Activated T-cell treated with anti-CD3 and anti-CD28 coated beads, Interleukin-2, amount 50 U/mL, for 24 hours (primary cell): ENCODE measurements around the gene CST8.
A peak's percentile ranks its signal among the peaks of the same experiment; 100 is the strongest.

Source experiments
- DNase-seq: peaks from one replicate; pipeline ENCODE4 v3.0.0-alpha.2; 2020
- H3K27ac Mint-ChIP-seq: 2 replicates; pipeline ENCODE4 v1.8.0; 2020; ENCODE audit warnings: mild to moderate bottlenecking, mixed read lengths
- H3K27me3 Mint-ChIP-seq: 2 replicates; pipeline ENCODE4 v1.8.0; 2020; ENCODE audit warnings: mixed read lengths
- H3K36me3 Mint-ChIP-seq: 2 replicates; pipeline ENCODE4 v1.8.0; 2020; ENCODE audit warnings: low read depth, mixed read lengths
- H3K4me1 Mint-ChIP-seq: 2 replicates; pipeline ENCODE4 v1.8.0; 2020; ENCODE audit warnings: low read depth, mixed read lengths
- H3K4me3 Mint-ChIP-seq: 2 replicates; pipeline ENCODE4 v1.8.0; 2020; ENCODE audit warnings: mild to moderate bottlenecking, moderate library complexity, mixed read lengths
- H3K9me3 Mint-ChIP-seq: 2 replicates; pipeline ENCODE4 v1.8.0; 2020; ENCODE audit warnings: mixed read lengths

The CST8 gene, protein sequence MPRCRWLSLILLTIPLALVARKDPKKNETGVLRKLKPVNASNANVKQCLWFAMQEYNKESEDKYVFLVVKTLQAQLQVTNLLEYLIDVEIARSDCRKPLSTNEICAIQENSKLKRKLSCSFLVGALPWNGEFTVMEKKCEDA

DNA sequence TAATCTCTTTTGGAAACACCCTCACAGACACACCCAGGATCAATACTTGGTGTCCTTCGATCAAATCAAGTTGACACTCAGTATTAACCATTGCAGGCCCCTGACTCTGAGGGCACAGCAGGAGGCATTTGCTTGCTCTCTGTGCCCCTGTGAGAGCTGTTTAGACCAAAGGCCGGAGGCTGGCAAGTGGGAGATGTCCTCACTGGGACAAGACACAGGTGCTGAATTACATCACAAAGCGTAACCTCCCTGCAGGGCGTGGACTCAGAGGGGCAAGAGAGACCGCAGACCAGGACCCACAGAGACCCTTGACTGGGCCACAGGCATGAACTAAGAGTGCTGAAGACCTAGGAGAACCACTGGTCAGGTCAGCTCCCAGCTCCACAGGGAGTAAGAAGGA, at the start of gene CST8:
Gene CST8 (plus strand): TSS at position 301 of the 400 bp plus-strand sequence. CDS start 551 bp downstream, outside the sequence.
- Mint-ChIP-seq H3K36me3 (no peaks in the 10 kb centered on the region), H3K4me3 (no peak within 1 kb of the TSS), H3K4me1 (no peaks in the 10 kb centered on the region), H3K9me3 (peaks cover 2% of the 10 kb centered on the region), H3K27ac (no peak within 1 kb of the TSS), H3K27me3 (peaks cover 10% of the 10 kb centered on the region)
- no peak for DNase-seq

DNA sequence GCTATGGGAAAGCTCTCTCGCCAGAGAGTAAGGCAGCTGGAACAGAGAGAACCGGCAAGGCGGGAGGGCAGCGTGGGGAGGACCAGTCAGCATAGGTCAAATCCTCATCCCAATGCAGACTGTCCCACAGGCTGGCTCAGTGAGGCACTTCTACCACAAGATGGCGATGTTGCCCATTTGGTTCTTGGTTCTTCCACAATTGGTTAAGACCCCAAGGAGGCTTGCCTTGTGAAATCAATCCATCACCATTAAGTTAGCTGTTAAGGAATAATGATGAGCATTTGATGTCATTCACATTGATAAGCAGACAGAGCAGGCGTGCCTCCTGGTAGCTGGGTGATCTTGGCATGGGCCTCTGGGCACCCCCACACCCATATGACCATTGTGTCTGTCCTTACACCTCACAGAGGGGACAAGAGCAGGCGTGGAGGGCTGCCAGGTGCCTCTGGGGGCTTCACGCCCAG, 49.0 kb upstream of the CST8 start:
- Mint-ChIP-seq H3K36me3 (no peaks in the 10 kb centered on the region), H3K27me3 (no peaks in the 10 kb centered on the region), H3K27ac (no peak overlapping the region), H3K4me1 (no peaks in the 10 kb centered on the region), H3K9me3 (no peaks in the 10 kb centered on the region), H3K4me3 (no peak overlapping the region)
- peak; percentile 59 for DNase-seq

DNA sequence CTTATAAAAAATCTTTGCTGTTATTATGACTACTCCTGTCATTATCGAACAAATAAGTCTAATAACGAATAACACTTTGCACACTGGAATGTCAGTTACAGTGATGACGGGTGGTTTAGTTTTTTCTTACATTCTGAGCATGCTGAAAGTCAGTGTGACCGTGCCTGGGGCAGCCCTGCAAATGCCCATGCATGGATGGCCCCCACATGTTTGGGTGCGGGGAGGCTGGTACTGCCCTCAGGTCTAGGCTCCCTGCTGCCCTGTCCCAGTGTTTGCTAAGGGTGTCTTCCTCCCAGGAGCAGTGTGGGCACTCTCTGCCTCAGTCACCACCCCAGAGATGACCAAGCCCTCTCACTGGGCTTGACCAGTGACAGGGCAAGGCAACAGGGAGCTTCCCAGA, 48.5 kb upstream of the CST8 start:
- no peak overlapping the region for H3K27ac Mint-ChIP-seq
- no peak for DNase-seq
- H3K4me3 Mint-ChIP-seq: no peak overlapping the region
- H3K36me3 Mint-ChIP-seq: no peaks in the 10 kb centered on the region
- no peaks in the 10 kb centered on the region for H3K4me1 Mint-ChIP-seq
- no peaks in the 10 kb centered on the region for H3K9me3 Mint-ChIP-seq
- no peaks in the 10 kb centered on the region for H3K27me3 Mint-ChIP-seq

DNA sequence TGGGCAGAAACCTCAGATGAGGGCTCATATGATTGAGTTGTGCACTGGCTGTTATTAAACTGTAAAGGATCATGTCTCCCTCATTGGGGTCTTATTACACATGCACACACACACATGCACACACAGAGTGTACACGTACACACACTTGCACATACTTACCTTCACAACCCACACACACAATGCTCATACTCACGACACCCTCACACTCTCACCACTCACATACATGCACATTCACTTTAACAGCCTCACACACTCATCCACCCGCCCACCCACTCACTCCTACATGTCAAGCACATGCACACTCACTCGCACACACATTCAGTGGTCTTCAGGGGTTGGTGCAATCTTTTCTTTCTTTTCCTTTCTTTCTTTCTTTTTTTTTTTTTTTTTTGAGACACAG, 46.1 kb upstream of the CST8 start:
- no peaks in the 10 kb centered on the region for H3K36me3 Mint-ChIP-seq
- no peak overlapping the region for H3K4me3 Mint-ChIP-seq
- H3K27ac Mint-ChIP-seq: no peak overlapping the region
- no peaks in the 10 kb centered on the region for H3K9me3 Mint-ChIP-seq
- no peaks in the 10 kb centered on the region for H3K27me3 Mint-ChIP-seq
- H3K4me1 Mint-ChIP-seq: no peaks in the 10 kb centered on the region
- no peak for DNase-seq

DNA sequence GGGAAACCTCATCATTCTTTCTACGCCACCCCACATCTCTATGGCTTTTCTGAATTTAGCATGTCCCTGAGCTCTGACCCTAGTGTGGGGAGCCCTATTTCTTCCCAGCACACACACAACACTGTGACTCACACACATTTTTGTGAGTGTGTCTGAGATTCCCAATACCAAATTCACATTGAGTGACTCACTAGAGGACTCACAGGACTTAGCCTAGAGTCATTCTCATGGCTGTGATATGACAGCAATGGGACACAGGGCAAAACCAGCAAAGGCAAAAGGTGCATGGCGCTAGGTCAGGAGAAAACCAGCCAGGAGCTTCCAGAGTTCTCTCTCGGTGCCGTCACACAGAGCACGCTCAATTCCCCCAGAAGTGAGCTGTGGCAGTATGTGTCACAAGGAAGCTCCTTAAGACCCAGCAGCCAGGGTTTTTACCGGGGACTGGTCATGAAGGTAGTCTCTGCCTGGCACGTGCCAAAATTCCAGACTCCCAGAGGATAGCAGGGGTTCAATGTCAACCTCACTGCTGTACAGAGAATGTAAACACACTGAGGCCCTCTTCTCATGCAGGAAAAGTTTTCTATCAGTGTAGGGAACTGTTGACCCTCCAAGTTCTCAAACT, 45.2 kb upstream of the CST8 start:
- Mint-ChIP-seq H3K27ac (no peak overlapping the region), H3K9me3 (no peaks in the 10 kb centered on the region), H3K4me3 (no peak overlapping the region), H3K4me1 (no peaks in the 10 kb centered on the region), H3K36me3 (no peaks in the 10 kb centered on the region), H3K27me3 (no peaks in the 10 kb centered on the region)
- DNase-seq: no peak

DNA sequence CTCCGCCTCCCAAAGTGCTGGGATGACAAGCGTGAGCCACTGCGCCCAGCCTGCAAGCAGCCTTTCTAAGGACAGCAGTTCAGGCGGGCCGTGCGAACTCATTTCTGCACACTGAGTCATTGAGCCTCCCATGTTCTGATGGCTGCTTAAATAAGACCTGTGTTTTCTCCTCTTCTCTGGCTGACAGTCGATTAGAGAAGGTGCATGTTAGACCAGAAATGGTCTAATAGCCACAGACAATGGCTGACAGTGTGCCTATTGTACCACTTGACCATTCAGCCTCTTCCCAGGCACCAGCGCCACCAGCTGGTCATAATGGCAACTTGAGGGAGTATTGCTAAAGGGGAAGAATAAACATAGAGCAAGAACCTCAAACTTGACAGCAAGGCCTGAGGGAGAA, 44.4 kb upstream of the CST8 start:
- H3K4me3 Mint-ChIP-seq: no peak overlapping the region
- no peaks in the 10 kb centered on the region for H3K9me3 Mint-ChIP-seq
- H3K36me3 Mint-ChIP-seq: no peaks in the 10 kb centered on the region
- H3K27me3 Mint-ChIP-seq: no peaks in the 10 kb centered on the region
- no peak overlapping the region for H3K27ac Mint-ChIP-seq
- H3K4me1 Mint-ChIP-seq: no peaks in the 10 kb centered on the region
- DNase-seq: peak; percentile 39

DNA sequence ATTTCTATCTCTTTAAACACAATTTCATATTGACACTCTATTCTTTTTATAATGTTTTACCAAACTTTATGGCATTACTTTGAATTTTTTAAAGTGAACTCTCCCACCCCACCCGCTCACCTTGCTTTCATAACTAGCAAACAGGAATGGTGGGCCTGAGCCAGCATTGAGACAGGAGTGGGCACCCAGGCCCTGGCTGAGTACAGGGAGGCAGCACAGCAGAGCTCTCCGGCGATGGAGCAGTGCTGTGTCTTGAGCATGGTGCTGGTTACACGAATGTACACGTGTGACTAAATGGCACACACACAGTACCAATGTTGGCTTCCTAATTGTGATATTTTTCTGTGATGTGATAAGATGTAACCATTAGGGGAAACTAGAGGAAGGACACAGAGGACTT, 42.8 kb upstream of the CST8 start:
- Mint-ChIP-seq H3K4me1 (no peaks in the 10 kb centered on the region), H3K4me3 (no peak overlapping the region)
- DNase-seq: no peak

DNA sequence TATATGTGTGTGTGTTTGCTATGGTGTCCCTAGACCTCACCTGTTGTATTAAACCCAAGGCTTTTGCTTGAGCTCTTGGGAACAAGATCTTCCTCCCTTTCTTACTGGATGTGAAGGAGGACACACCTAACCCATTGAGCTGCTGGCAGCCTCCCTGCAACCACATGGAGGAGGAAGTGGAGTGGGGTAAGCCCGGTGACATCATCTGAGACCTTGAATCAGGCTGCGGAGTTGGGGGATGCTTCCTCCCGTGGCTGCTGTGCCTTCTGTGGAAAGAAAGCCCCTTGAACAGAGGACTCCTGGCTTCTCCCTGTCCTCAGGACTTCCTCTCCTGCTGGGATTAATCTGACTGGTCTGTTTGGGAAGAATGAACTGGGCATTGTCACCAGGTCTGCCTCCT, 41.5 kb upstream of the CST8 start:
- H3K9me3 Mint-ChIP-seq: no peaks in the 10 kb centered on the region
- no peak overlapping the region for H3K27ac Mint-ChIP-seq
- DNase-seq: no peak
- no peaks in the 10 kb centered on the region for H3K4me1 Mint-ChIP-seq
- H3K36me3 Mint-ChIP-seq: no peaks in the 10 kb centered on the region
- H3K4me3 Mint-ChIP-seq: no peak overlapping the region
- no peaks in the 10 kb centered on the region for H3K27me3 Mint-ChIP-seq

More for the DNA sequence above, 42.8 kb upstream of the CST8 start:
- H3K36me3 Mint-ChIP-seq: no peaks in the 10 kb centered on the region
- H3K27me3 Mint-ChIP-seq: no peaks in the 10 kb centered on the region
- no peaks in the 10 kb centered on the region for H3K9me3 Mint-ChIP-seq
- no peak overlapping the region for H3K27ac Mint-ChIP-seq

DNA sequence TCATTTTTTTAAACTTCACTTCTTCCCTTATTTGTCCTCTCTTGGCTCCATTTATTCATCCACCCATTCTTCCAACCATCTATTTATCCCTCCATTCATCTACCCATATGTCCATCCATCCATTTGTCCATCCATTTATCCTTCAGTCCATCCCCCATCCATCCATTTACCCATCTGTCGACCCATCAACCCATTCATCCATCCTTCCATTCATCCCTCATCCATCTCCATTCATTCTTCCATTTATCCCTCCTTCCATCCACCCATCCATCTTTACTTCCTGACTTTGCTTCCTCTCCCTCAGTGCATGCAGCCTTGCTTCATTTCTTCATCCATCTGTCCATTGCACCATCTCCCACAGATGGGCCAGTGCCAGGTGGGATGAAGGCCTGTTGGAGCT, 40.0 kb upstream of the CST8 start:
- no peaks in the 10 kb centered on the region for H3K9me3 Mint-ChIP-seq

DNA sequence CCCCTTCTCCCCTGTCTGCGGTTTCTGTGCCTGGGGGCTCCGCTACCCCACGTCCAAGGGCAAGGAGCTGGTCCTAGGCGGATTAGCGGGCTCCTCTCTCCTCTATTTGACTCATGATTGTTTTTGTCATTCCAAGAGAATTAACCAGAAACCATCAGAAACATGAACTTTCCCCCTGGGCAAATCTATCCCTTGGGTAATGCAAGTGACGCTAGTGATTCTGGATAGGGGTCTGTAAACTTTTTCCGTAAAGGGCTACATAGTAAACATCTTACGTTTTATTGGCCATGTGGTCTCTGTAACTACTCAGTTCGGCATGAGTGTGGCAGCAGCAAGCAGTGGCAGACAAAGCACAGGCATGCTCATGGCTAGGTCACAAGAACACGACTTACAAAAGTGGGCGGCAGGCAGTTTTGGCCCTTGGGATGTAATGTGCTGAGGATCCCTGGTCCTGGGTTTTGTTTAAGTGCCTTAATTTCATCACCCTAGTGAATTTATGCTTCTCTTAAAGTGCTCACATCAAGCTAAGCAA, 38.9 kb upstream of the CST8 start:
- DNase-seq: no peak
- no peaks in the 10 kb centered on the region for H3K27me3 Mint-ChIP-seq
- H3K4me3 Mint-ChIP-seq: no peak overlapping the region
- no peaks in the 10 kb centered on the region for H3K36me3 Mint-ChIP-seq
- H3K27ac Mint-ChIP-seq: no peak overlapping the region
- peaks cover 11% of the 10 kb centered on the region for H3K4me1 Mint-ChIP-seq
- H3K9me3 Mint-ChIP-seq: no peaks in the 10 kb centered on the region

More for the DNA sequence above, 40.0 kb upstream of the CST8 start:
- Mint-ChIP-seq H3K36me3 (no peaks in the 10 kb centered on the region), H3K4me3 (no peak overlapping the region), H3K27me3 (no peaks in the 10 kb centered on the region), H3K27ac (no peak overlapping the region), H3K4me1 (peaks cover 1% of the 10 kb centered on the region)
- no peak for DNase-seq

DNA sequence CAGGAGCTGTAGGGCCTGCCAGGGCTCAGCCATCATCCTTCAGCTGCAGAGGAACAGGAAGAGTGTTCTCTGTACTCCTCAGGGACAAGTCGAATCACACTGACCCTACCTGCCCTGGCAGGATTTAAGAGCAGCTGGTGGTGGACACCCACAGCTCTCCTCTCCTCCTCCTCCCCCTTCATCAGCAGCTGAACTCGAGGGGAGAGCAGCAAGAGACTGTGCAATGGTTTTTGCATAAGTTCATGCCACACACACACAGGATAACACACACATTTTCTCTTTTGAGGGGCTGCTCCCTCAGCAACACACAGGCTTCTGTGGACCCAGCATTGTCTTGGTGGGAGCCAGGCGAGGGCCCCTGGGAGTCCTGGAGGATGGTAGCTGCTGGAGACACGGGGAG, 38.1 kb upstream of the CST8 start, which contains the start of gene CST11:
Gene CST11 (minus strand): TSS at position 101 of the 400 bp plus-strand sequence. CDS start 65 bp downstream, at position 36.
- H3K36me3 Mint-ChIP-seq: no peaks in the 10 kb centered on the region
- H3K27me3 Mint-ChIP-seq: no peaks in the 10 kb centered on the region
- no peak for DNase-seq
- no peaks in the 10 kb centered on the region for H3K9me3 Mint-ChIP-seq
- H3K27ac Mint-ChIP-seq: no peak within 1 kb of the TSS
- peaks cover 12% of the 10 kb centered on the region for H3K4me1 Mint-ChIP-seq
- no peak within 1 kb of the TSS for H3K4me3 Mint-ChIP-seq

DNA sequence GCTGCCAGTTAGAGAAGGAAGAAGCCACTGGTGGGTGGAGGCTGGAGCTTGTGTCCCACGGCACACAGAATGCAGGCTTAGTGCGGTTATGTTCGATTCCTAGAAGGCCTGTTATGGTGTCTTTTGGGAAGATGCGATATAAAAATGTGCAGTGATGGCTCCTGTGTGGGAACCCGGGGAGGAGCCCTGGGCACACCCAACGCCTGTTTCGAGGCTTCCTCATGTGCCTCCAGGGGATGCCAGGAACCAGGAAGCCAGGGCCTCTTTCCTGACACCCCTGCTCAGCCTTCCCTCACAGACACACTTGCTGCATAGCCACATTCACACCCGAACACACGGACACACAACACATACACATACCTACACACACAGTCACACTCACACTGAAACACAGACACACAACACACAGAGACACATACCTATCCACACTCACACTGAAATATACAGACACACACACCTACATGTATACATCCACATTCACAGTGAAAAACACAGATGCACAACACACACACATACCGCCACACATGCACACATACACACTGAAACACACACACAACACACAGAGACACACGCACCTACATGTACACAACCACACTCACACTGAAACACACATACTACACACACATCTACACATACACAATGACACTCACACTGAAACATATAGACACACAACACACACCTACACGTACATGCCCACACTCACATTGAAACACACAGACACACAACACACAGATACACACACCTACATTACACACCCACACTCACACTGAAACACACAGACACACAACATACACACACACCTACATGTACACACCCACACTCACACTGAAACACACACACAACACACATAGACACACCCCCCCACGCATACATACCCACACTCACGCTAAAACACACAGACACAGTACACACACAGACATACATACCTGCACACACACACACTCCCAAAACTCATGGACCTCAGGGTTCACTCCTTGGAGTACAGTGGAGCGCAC, 37.1 kb upstream of the CST8 start:
- H3K9me3 Mint-ChIP-seq: no peaks in the 10 kb centered on the region
- H3K27me3 Mint-ChIP-seq: no peaks in the 10 kb centered on the region
- peaks cover 12% of the 10 kb centered on the region for H3K4me1 Mint-ChIP-seq
- no peak overlapping the region for H3K27ac Mint-ChIP-seq
- no peak overlapping the region for H3K4me3 Mint-ChIP-seq
- DNase-seq: no peak
- no peaks in the 10 kb centered on the region for H3K36me3 Mint-ChIP-seq

DNA sequence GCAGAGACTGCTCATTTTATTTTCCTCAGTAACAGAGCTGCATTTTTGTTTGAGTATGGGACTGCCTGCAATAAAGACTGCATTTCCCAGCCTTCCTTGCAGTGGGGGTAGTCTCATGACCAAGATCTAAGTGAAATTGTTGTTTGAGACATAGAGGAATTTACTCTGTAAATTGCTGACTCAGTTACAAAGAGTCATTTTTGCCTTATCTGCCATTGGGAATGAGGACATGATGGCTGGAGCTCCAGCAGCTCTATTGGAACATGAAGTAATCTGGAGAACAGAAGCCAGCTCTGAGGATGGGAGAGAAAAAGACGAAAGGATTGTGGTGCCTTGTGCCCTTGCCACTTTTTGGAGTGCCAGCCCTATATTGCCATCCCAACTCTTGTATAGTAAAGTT, 36.1 kb upstream of the CST8 start:
- Mint-ChIP-seq H3K27me3 (no peaks in the 10 kb centered on the region), H3K4me3 (no peak overlapping the region), H3K9me3 (no peaks in the 10 kb centered on the region), H3K36me3 (no peaks in the 10 kb centered on the region), H3K4me1 (peaks cover 12% of the 10 kb centered on the region), H3K27ac (no peak overlapping the region)
- DNase-seq: no peak

DNA sequence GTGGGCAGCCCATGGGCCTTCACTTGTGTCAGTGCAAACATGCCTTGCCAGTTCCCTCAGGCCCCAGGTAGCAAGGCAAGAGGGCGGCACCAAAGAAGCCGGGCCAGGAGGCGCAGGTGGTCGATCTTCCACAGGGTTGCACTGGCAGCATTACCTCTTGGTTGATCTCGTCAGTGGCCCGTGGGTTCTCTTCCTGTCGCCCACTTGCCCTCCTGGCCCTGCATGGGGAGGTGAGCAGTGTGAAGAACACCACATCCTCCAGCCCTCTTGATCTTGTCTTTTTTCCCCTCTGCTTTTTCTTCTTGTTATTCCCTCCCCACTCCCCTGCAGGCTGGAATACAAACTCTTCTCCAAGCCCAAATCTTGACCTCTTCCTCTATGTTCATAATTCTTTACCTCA, 35.3 kb upstream of the CST8 start:
- no peak for DNase-seq
- Mint-ChIP-seq H3K27ac (no peak overlapping the region), H3K9me3 (no peaks in the 10 kb centered on the region), H3K27me3 (no peaks in the 10 kb centered on the region), H3K36me3 (no peaks in the 10 kb centered on the region), H3K4me3 (no peak overlapping the region), H3K4me1 (peaks cover 12% of the 10 kb centered on the region)
